SJCRH30 (cell line): Measurements from ENCODE around the gene P2RX5. TPM values are rescaled to one million over a fixed set of nuclear protein-coding genes. Genes with fewer than 3 reads are reported as not detected.

ENCODE experiments used
- DNase-seq, 2 experiments: peaks; one replicate each; pipeline ENCODE4 v3.0.0-alpha.2; 2015 to 2020
- H3K27ac ChIP-seq: fragments of 250-450 bp; sonication (Bioruptor Pico); 2 replicates; pipeline ENCODE4 v1.5.1; 2020; ENCODE audit warnings: mild to moderate bottlenecking, moderate library complexity
- H3K27me3 ChIP-seq: fragments of 250-450 bp; sonication (Bioruptor Pico); 2 replicates; pipeline ENCODE4 v1.5.1; 2020; ENCODE audit warnings: mild to moderate bottlenecking, moderate library complexity
- H3K36me3 ChIP-seq: fragments of 250-450 bp; sonication (Bioruptor Pico); 2 replicates; pipeline ENCODE4 v1.5.1; 2020; ENCODE audit warnings: mild to moderate bottlenecking, moderate library complexity
- H3K4me1 ChIP-seq: fragments of 250-450 bp; sonication (Bioruptor Pico); 2 replicates; pipeline ENCODE4 v1.5.1; 2020; ENCODE audit warnings: mild to moderate bottlenecking, moderate library complexity
- H3K4me3 ChIP-seq: fragments of 250-450 bp; sonication (Bioruptor Pico); 2 replicates; pipeline ENCODE4 v1.5.1; 2020; ENCODE audit warnings: mild to moderate bottlenecking, moderate library complexity
- H3K9me3 ChIP-seq: fragments of 250-450 bp; sonication (Bioruptor Pico); replicated peaks from 2 replicates; pipeline ENCODE4 v1.5.1; 2020; ENCODE audit warnings: mild to moderate bottlenecking, moderate library complexity
- total RNA-seq: library from RNA; depleted of rRNA; stranded (reverse); fragments of >200 nt; shearing (Covaris generic); gene quantifications from 2 replicates; pipeline ENCODE4 v1.2.3, GENCODE V29; 2014; rRNA removed

P2RX5 gene
- total RNA-seq, 1 experiment from 2014 or later = 1.2 TPM

DNA sequence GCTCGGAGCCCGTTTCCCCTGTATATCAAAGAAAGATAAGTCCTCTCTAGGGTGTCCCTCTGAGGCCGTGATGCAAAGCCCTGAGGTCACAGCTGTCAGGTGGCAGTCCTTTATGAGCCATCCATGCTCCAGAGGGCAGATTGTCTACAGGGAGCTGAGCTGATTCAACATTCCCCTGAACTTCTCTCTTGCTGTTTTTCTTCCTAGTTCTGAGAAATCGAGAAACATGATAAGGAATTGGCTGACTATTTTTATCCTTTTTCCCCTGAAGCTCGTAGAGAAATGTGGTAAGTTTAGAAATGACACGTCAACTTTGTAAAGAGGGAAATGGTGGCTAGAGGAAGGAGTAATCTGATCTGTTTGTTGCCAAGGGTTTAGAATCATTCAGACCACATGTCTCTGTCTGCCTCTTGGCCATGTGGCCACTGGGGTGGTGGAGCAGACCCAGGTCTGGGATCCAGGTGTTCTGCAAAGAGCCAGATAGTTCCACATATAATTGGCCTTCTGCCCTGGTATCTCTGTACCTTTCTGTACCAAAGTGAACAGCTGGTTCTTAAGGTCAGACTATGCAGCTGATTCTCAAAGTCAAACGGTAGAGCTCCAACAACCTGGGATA is 55.9 kb downstream of the P2RX5 start:
- H3K9me3 ChIP-seq = no peaks in the 10 kb centered on the region
- no peak overlapping the region for H3K4me3 ChIP-seq
- H3K36me3 ChIP-seq = no peaks in the 10 kb centered on the region
- H3K4me1 ChIP-seq = no peaks in the 10 kb centered on the region
- no peak overlapping the region for H3K27ac ChIP-seq
- H3K27me3 ChIP-seq = no peaks in the 10 kb centered on the region
- DNase-seq = no peak

- no peaks in the 10 kb centered on the region for H3K27me3 ChIP-seq
- peak overlapping the region; percentile 80 for H3K4me3 ChIP-seq
- no peak for DNase-seq
- no peaks in the 10 kb centered on the region for H3K9me3 ChIP-seq
- H3K36me3 ChIP-seq = no peaks in the 10 kb centered on the region
- H3K4me1 ChIP-seq = no peaks in the 10 kb centered on the region; the same call in 1 of the 2 replicates
- H3K27ac ChIP-seq = peak overlapping the region; percentile 94
These were observed 59.0 kb downstream of the P2RX5 start for GRCh38 chr17:3636908-3637373.

DNA sequence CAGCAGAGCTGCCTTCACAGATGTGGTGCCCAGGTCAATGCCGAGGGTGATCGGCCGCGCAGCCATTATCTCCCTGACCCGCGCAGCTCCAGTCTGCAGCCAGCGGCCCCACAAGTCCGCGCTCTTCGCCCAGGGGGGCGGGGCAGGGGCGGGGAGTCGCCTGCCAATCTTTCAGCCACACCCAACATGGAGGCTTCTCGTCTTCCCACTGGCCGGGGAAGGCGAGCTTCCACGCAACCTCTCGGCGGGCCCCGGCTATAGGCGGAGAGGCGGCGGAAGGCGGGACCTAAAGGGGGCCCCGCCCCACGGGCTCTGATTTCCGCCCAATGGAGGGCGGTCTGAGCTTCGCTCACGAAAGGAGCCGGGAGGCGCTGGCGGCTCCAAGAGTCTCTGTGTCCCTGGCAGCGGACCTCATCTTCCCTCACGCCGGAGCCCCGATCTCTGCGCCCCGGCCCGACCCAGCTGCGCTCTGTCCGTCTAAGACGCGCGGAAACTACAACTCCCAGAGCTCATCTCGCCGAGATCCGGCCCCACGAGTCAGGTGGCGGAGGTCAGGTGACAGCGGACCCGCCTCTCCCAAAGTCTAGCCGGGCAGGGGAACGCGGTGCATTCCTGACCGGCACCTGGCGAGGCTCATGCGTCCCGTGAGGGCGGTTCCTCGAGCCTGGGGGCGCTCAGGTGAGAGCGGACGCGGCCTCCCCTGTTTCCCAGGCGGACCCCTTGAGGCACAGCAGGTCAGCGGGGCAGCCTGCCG is 59.6 kb downstream of the P2RX5 start, which contains the start of the genes CTNS and SHPK:
Gene CTNS (plus strand): TSS at position 607 of the 754 bp plus-strand sequence. CDS start 3,447 bp downstream, outside the sequence.
Gene SHPK (minus strand): TSS at position 97 of the 754 bp plus-strand sequence. CDS start 31 bp downstream, at position 66.
- no peaks in the 10 kb centered on the region; the same call in 1 of the 2 replicates for H3K4me1 ChIP-seq
- peak within 1 kb of the TSS; percentile 94 for H3K27ac ChIP-seq
- H3K36me3 ChIP-seq = no peaks in the 10 kb centered on the region
- DNase-seq = peak; percentile 94
- H3K27me3 ChIP-seq = no peaks in the 10 kb centered on the region
- H3K9me3 ChIP-seq = no peaks in the 10 kb centered on the region
- H3K4me3 ChIP-seq = peak within 1 kb of the TSS; percentile 80

GRCh38 chr17:3635474-3636153 is 60.3 kb downstream of the P2RX5 start:
- peak overlapping the region; percentile 80 for H3K4me3 ChIP-seq
- H3K27ac ChIP-seq = peak overlapping the region; percentile 94
- DNase-seq = peak; percentile 29 to 50
- no peaks in the 10 kb centered on the region for H3K27me3 ChIP-seq
- no peaks in the 10 kb centered on the region for H3K9me3 ChIP-seq
- H3K36me3 ChIP-seq = no peaks in the 10 kb centered on the region
- no peaks in the 10 kb centered on the region; the same call in 1 of the 2 replicates for H3K4me1 ChIP-seq

DNA sequence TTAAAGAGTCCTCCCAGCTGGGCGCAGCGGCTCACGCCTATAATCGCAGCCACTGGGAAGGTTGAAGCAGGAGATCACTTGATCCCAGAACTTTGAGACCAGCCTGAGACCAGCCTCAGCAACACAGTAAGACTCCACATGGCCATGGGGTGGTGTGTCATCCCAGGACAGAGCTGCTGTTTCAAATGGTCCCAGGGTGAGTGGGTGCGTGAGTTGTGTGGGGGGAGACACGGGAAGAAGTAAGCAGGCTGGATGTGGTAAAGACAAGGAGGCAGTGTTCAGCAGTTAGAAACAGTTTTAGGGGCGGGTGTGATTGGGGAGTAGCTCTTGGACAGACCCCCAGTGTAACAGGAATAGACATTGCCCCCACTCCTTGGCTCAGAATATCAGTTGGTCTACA is 63.7 kb downstream of the P2RX5 start:
- Histone ChIP-seq H3K9me3 (no peaks in the 10 kb centered on the region), H3K4me1 (no peaks in the 10 kb centered on the region; the same call in 1 of the 2 replicates), H3K36me3 (peaks cover 7% of the 10 kb centered on the region), H3K27ac (no peak overlapping the region), H3K4me3 (no peak overlapping the region), H3K27me3 (no peaks in the 10 kb centered on the region)
- DNase-seq = no peak

DNA sequence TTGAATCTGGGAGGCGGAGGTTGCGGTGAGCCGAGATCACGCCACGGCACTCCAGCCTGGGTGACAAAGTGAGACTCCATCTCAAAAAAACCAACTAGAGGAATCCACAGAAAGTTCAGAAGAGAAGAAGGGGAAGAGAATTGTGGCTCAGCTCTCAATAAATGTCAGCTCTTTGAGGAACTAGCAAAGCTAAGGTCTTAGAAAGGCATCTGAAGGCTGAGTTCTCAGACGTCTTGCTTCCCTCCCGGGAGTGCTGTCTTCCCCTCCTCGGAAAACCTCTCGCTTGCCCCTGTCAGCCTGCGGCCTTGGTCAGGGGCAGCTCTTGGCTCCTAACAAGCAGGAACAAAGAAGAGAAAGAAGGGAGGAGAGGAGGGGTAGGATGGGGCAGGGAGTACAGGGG is 65.2 kb downstream of the P2RX5 start:
- Histone ChIP-seq H3K27me3 (no peaks in the 10 kb centered on the region), H3K4me1 (no peaks in the 10 kb centered on the region; the same call in 1 of the 2 replicates), H3K27ac (no peak overlapping the region), H3K36me3 (peaks cover 7% of the 10 kb centered on the region), H3K9me3 (no peaks in the 10 kb centered on the region), H3K4me3 (no peak overlapping the region)
- DNase-seq = no peak

GRCh38 chr17:3627769-3628167 is 68.2 kb downstream of the P2RX5 start:
- Histone ChIP-seq H3K27ac (no peak overlapping the region), H3K4me1 (no peaks in the 10 kb centered on the region), H3K27me3 (no peaks in the 10 kb centered on the region), H3K9me3 (no peaks in the 10 kb centered on the region), H3K4me3 (no peak overlapping the region), H3K36me3 (peaks cover 16% of the 10 kb centered on the region)
- DNase-seq = no peak

GRCh38 chr17:3626831-3627768 is 68.9 kb downstream of the P2RX5 start:
- H3K27me3 ChIP-seq = no peaks in the 10 kb centered on the region
- no peak overlapping the region for H3K27ac ChIP-seq
- H3K9me3 ChIP-seq = no peaks in the 10 kb centered on the region
- DNase-seq = no peak
- H3K4me1 ChIP-seq = no peaks in the 10 kb centered on the region
- peaks cover 16% of the 10 kb centered on the region for H3K36me3 ChIP-seq
- no peak overlapping the region for H3K4me3 ChIP-seq

Other genes with a start within 250 kb of the P2RX5 start
- gene SPATA22, start 224.3 kb downstream of the P2RX5 start, total RNA-seq = 1.8 and 2.2 TPM in 2 replicates
- 0.02 TPM in 1 of 2 replicates, not detected in the other for gene ASPA, start 220.2 kb downstream of the P2RX5 start, total RNA-seq
- 1.6 and 2.0 TPM in 2 replicates for gene TRPV3, start 138.3 kb downstream of the P2RX5 start, total RNA-seq
- 3.1 and 4.0 TPM in 2 replicates for gene TRPV1, start 86.7 kb downstream of the P2RX5 start, total RNA-seq
- gene SHPK, start 59.9 kb downstream of the P2RX5 start, total RNA-seq = 11.4 and 12.4 TPM in 2 replicates
- gene CTNS, start 59.4 kb downstream of the P2RX5 start, total RNA-seq = 6.0 and 8.1 TPM in 2 replicates
- 27.6 and 28.6 TPM in 2 replicates for gene TAX1BP3, start 27.6 kb downstream of the P2RX5 start, total RNA-seq
- gene EMC6, start 27.3 kb downstream of the P2RX5 start, total RNA-seq = 25.3 and 27.9 TPM in 2 replicates
- gene HASPIN, start 27.7 kb upstream of the P2RX5 start, total RNA-seq = 15.2 and 15.9 TPM in 2 replicates
- gene ITGAE, start 105.0 kb upstream of the P2RX5 start, total RNA-seq = 31.0 and 31.6 TPM in 2 replicates
- gene NCBP3, start 150.1 kb upstream of the P2RX5 start, total RNA-seq = 23.3 and 25.4 TPM in 2 replicates
- 3.4 TPM in 2 replicates for gene CAMKK1, start 196.9 kb upstream of the P2RX5 start, total RNA-seq
- 0.06 TPM in 1 of 2 replicates, not detected in the other for gene P2RX1, start 220.3 kb upstream of the P2RX5 start, total RNA-seq